HG03575 (cell line): ENCODE measurements around the gene LEMD1.

Experiments
- ATAC-seq: cut with Tn5 transposase; IDR thresholded peaks from one replicate; pipeline ENCODE4 v1.9.1; 2021; ENCODE audit not compliant: unreplicated experiment, insufficient number of reproducible peaks, low FRiP score; ENCODE audit errors: extremely low read depth

The LEMD1 gene

DNA sequence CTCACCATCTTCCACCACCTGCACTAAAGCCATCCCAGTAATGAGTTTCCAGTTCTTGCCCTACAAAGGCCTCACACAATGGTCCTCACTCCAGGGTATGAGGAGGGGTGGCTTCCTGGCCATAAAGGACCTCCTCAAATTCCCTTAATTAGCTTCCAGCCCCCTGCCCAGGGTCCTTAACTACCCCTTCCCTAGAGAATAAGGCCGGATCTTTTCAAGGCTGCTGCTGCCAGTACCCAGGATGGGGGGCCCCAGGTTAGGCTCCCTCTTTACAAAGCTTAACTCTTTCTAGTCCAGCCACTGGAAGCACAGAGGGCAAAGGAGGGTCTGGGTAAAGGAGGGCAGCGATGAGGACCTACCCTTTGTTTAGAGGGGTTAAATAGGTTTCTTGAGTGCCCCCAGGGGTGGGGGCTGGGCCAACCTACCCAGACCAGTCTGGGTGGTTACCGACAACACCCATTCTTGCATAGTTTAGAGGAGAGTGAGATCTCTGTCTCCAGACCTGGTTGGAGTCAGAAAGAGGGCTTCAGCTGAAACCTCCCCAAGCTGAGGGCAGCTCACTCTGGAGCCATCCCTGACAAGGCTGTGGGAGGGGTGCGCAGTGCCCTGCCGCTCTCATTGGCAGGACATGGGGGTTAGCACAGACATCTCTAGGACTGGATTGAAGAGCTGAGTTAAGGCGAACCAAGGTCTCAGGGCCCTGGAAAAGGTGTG is 26.8 kb upstream of the LEMD1 start:
- no peak for ATAC-seq

DNA sequence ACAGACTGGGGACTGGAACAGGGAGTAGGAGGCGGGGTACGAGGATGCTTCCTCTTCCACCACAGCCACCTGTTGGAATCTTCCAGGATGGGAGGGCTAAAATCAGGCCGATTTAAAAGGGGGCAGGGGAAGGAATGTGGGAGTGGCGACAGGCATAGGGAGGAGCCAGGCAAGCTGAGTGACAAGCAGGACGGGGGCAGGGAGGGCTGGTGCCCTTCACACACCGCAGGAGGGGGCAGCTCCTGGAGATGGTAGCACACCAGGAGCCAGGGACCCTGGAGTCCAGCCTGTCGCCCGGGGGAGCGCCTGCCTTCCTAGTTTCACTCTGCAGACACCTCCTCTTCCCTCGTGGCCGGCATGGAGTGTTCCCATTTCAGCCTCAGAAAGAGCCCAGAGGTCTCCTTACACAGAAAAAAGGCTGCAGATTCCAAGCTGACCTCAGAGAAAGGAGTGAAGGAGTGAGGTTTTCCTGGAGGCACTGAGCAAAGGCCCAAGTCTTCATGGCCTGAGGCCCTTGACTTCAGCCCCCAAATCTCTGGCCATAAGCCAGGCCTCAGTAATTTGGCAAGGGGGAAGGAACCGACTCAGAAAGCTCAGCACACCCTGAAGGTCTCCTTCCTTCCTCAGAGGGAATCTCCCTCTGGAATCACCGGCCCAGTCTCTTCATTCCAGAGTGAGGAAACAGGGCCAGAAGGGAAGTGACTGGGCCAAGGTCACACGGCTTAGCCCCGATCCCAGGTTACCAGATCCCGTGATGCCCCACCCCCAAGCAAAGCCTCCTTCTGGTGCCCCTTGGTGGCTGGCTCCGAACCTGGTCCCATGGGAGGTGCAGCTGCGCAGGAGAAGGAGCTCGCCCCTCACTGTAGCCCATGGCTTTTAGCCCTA is 25.8 kb upstream of the LEMD1 start:
- ATAC-seq: no peak

DNA sequence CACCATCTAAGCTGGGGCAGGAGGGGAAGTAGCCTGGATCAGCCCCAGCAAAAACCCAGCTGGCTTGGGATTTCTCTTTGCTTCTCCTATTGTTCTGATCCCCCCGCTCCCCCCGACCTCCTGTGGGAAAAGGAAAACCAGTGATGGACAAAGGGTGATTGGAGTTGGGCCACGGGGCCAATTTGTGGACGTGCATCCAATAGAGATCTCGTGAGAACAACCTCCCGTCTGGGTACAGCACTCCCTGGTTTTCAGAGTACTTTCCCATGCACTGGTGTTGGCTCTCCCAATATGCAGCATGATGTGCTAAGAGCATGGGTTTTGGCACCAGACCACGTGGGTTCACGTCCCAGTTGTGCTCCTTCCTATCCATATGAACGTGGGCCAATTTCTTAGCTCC is 25.0 kb upstream of the LEMD1 start:
- ATAC-seq: no peak

DNA sequence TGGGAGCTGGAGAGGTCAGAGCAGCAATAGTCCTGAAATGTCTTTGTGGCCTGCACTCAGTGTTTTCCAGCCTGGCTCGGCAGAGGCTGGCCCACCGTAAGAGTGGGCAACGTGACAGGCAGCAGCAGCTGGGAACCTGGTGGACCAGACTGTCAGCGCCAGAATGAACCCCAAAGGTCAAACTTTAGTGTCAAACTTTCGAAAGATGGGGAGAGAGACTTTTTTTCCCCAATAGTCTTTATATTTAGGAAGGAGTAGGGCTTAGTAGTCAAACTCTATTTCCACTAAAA is 23.7 kb upstream of the LEMD1 start:
- no peak for ATAC-seq

DNA sequence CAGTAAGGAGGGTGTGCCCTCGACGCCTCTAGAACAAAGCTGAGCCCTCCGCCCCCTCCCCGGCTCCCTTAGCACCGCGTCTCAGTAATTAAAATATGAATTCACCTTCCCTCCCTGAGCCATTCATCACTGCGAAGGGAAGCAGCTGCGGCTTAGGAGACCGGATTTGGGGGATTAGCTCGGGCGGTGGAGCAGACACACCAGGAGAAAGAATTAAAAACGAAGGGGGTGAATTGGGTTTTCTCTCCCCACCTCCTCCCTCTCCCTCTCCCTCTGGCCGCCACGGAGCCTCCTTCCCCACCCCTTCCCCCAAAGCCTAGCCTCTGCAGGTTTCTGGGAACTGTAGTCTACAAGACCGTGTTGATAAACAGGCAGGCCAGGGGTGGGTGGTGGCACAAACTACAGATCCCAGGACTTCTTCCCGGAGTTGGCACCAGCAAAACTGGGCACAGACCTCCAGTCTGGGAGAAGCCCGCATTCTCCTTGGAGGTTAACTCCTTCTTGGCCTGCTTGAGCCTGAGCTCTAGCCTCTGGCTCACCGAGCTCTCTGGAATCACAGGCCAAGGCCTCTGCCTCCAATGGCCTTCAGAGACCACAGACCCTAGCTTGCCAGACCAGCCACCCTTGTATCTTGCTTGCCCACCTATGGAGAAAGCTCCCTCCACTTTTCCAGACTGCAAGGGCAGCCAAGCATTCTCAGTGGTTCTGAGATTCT is 23.2 kb upstream of the LEMD1 start:
- ATAC-seq: no peak

DNA sequence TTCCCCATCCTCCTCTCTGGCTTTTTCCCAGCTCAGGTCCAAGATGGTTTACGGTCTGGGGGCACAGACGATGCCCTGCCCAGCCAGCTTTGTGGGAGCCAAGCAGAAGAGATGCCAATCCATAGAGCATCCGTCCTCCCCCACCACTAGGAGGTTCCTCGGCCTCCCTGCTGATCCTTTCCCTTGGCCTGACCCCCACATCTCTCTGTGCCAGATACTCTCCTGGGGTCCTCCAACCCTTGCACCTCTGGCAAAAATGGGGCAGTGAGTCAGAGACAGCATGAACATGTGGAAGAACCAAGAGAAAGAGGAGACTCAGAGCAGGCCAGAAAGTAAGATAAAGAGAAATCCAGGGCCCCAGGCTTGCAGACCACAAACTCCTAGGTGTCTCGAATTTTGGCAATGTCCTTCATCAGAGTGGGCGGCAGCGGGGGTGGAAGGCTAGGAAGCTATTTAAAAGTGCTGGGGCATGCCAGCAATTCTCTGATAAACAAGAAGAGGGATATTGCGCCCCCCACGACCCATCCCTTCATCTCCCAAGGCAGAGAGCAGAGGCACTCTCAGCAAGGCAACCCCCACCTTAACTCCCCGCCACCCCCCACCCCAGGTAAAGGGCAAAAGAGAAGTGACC is 22.6 kb upstream of the LEMD1 start:
- ATAC-seq: no peak

DNA sequence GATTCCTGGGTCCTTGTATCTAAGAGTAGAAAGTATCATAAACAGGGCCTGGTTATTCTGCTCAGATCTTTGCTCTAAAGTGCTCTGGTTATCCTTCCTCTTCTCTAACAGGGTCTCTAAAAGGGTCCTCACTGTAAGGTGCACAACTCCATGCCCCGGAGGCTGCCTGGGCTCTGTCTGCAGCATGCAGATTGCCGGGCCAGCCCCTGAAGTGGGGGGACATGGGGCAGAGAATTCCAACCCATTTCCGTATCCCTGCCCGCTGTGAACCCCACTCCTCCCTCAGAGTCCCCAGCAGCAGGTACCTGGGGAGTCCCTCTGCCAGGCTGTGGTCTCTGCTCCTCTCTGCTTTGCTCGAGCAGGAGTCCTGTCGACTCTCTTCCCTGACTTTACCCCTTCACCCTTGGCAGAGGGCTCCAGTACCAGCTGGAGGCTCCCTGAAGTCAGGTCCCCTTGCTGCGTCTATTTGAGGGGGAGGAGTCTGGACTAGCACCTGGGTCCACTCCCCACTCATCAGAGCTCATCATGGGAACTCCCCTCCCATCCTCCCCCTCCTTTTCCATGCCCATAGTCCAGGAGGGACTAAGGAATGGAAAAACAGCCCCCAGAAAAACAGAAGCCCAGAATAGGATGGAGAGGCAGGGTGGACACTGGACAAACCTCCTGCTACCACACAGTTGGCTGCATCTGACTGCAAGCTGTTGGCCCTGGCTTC is 21.9 kb upstream of the LEMD1 start:
- ATAC-seq: no peak

DNA sequence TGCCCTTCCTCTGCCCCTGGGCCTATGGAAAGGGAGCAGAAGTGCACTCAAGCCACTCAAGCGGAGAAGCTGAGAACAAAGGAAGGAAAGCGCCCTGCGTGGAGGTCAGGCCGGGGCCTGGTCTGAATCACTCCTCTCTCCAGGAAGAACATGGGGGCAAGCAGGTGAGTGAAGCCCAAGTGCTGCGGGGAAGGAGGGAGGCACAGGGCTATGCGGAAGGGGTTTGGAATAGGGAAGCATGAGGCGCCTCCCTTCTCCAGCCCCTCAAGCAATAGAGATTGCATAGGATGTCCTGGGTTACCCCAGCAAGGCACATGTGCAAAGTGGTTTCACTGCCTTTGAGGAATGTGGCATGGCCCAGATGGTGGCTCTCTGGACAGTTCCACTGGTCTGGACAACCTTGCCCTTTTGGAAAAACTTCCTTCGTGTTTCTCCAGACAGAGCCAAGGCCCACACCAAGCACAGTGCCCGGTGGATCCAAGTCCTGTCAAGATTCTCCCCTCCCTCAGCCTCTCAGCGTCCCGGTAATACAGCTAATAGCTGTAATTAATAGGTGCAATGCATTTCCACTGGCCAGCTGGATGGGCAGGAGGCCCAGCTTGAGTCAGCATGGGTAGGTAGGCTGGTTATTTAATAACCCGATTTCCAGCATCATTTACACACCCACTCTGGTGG is 20.3 kb upstream of the LEMD1 start:
- ATAC-seq: no peak

DNA sequence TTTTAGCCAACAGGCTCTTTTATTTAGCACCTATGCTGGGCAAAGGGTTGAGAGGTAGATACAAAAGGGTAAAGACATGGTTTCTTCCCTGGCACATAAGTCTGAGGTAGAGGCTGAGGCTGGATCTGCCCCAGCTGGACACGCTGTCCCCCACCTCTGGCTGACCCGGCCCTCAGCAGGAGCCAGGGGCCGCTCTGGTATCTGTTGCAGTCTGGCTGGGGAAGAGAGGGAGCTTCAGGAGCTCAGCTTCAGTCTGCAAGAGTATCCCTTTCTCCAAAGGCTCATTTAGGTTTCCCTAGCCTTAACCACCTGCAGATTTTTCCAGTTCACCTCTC is 19.8 kb upstream of the LEMD1 start:
- no peak for ATAC-seq

DNA sequence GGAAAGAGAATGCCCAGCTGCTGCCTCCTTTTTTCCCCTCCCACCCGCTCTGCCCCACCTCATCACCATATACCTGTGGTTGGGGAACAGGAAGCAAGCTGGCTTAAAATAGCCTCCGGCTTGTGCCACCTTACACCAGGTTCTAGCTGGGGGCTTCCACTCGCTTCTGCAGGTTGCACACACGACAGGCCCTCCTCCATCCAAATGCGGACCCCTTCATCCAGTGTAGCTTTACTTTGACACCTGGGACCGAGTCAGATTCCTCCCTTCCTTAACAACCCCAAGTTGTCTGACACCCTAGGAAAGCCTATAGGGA is 19.4 kb upstream of the LEMD1 start:
- no peak for ATAC-seq

DNA sequence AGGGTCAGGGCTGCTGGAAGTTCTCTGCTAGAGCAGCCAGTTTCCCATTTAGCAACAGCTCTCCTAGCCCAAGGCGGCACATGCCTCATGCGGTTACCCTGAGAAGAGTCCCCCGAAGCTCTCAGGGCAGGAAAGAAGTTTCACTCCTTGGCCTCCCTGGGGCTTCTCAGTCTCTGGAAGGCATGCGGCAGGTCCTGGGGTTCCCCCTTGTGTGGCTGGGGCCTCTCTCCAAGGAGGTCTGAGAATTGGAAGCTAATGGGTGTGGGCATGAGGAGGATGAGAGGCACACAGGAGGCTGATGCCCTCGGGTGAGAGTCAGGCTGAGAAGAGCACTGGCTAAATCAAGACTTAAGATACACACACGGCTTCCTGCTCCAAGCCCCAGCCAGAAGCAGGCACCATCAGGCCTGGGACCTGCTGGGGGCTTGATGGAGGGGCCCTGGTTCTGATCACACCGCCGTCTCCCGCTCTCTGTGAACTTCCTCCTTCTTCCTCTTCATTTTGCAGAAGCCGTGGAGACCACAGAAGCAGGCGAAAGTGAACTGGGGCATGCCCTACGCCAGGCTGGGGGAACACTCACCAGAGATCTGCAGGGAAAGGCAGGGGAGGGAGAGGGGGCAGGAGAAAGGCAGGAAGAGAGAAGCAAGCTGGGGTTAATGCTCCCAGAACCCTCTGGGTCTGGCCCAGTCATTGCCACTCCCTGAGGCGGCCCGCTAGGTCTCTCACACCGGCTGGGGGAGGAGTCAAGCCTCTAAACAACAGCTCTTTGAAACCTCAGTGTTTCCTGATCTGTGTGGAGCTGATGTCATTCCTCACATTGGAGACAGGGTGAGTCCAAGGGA is 18.8 kb upstream of the LEMD1 start:
- ATAC-seq: no peak

DNA sequence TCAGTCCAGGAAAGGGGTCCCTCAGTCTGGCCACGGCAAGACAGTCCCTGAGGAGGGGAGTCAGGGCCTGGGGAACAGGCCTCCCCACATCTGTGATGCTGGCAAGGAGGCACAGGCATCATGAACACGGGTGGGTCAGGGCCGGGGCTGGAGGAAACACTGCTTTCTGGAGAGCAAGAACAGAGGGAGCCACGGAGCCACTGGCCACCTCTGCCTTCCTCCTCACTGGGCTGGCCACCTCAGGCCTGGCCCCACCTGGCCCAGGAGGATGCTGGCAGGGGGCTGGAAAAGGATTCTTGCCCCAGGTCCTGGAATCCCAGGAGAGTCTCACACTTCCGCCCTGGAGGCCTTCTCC is 18.2 kb upstream of the LEMD1 start:
- ATAC-seq: no peak

DNA sequence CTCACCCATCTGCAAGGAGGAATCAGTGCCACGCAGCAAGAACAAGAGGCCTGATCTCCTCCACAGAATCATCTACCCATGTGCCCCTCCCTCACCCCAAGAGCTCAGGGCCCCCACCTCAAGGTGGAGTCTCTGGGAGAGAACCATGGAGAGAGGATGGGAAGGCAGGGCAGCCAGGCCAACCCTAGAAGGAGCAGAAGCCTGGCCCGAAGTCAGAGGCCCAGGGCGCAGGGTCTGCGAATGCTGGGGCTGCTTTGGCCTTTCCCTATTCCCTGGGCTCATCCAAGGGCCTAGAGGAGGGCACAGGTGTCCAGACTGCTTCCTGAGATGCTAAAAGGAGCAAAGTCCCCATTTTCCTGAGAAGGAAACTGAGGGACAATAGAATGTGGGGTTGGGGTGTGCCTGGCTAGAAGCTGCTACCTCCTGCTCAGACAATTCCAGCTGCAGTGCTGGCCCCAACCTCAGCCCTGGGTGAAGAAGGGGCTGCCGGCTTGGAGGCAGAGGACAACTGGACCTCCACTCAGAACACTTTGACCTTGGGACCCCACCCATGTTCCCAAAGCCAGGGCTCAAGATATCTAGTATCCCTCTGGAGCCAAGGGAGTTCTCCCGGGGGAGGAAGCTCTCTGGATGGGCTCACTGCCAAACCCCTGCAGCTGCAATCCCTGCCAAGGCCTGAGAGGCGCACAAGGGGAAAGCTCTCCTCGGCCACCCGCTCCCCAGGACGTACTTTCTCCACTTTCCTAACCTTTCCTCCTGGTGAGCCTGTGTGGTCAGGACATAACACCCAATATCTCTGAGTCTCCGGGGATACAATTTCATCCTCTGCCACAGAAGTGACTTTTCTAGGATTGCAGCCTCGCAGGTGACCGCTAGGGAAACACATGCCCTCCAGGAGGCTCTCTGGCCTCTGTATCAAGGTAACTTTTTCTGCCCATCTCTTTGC is 16.6 kb upstream of the LEMD1 start:
- no peak for ATAC-seq

DNA sequence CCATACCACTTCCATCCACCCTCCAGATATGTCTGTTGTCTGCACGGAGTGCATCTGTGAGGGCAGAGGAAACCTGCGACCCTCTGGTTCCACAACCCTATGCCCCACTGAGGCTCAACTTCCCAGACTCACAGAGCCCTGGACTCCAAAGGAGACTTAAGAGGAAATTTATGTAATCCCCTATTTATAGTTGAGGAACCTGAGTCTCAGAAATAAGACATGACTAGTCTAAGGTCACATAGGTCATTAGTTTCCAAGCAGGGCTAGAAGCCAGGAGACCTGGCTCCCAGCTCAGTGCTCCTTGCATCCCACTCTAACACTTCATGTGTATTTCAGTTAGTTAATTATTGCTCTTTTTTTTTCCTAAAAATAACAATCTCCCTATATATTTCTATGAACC is 15.7 kb upstream of the LEMD1 start:
- ATAC-seq: no peak

DNA sequence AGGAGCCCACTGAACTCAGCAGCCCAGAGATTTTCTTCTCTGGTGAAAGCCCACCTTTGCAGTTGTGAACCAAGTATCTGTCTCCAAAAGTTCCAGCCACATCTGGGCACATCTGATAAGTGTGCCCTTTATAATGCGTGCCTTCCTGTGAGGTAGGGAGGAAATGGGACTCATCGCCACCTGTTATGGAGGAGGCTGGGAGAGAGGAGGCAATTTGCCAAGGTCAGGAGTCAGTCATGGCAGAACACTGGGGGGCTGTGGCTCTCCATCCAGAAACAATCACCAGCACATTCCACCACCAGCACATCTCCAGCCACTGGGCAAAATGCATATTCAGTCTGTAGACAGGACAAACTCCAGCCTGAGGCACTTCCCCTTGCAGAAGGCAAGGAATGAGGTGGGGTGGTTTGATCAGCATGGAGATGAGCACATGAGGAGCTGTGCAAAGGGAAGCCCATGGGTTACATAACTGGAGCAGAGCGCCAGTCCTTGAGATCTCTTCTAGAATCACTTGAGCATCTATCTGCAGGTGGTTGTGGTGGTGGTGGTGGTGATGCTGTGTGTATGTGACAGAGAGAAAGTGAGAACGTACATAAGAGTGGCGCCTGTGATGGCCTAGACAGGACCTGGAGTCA is 15.0 kb upstream of the LEMD1 start:
- ATAC-seq: no peak
